Progenitor cell of endocrine pancreas (in vitro differentiated cells): Measurements from ENCODE around the gene ZNF564. TPM values are rescaled to one million over a fixed set of nuclear protein-coding genes. Genes with fewer than 3 reads are reported as not detected.
A peak's percentile ranks its signal among the peaks of the same experiment; 100 is the strongest.

ENCODE experiments used
- DNase-seq: peaks from one replicate; pipeline ENCODE4 v3.0.0; 2021; ENCODE audit warnings: low spot score; ENCODE audit not compliant: unreplicated experiment
- H3K27ac Mint-ChIP-seq: 2 replicates; pipeline ENCODE4 v1.8.0; 2021; ENCODE audit warnings: mild to moderate bottlenecking, moderate library complexity, mixed read lengths
- H3K27me3 Mint-ChIP-seq: 2 replicates; pipeline ENCODE4 v1.8.0; 2021; ENCODE audit warnings: mixed read lengths
- H3K36me3 Mint-ChIP-seq: 2 replicates; pipeline ENCODE4 v1.8.0; 2022; ENCODE audit warnings: mixed read lengths; ENCODE audit not compliant: insufficient read depth
- H3K4me1 Mint-ChIP-seq: 2 replicates; pipeline ENCODE4 v1.8.0; 2021; ENCODE audit warnings: low read depth, mixed read lengths
- H3K4me3 Mint-ChIP-seq: 2 replicates; pipeline ENCODE4 v1.8.0; 2021; ENCODE audit warnings: low read depth, mild to moderate bottlenecking, moderate library complexity, mixed read lengths
- H3K9me3 Mint-ChIP-seq: 2 replicates; pipeline ENCODE4 v1.8.0; 2021; ENCODE audit warnings: low read depth, mixed read lengths
- total RNA-seq: library from RNA; stranded (reverse); gene quantifications from 2 replicates; pipeline ENCODE4 v1.2.1, GENCODE V29; 2021
- TF ChIP-seq, protein P1 (sequence below): fragments of 200-600 bp; sonication (generic); IDR thresholded peaks from one replicate; pipeline ENCODE4 v1.5.0; 2021; ENCODE audit warnings: antibody characterized with exemption, mild to moderate bottlenecking; ENCODE audit not compliant: unreplicated experiment

Gene ZNF564
- total RNA-seq, 1 donor from 2014 or later: 23.1 TPM

DNA sequence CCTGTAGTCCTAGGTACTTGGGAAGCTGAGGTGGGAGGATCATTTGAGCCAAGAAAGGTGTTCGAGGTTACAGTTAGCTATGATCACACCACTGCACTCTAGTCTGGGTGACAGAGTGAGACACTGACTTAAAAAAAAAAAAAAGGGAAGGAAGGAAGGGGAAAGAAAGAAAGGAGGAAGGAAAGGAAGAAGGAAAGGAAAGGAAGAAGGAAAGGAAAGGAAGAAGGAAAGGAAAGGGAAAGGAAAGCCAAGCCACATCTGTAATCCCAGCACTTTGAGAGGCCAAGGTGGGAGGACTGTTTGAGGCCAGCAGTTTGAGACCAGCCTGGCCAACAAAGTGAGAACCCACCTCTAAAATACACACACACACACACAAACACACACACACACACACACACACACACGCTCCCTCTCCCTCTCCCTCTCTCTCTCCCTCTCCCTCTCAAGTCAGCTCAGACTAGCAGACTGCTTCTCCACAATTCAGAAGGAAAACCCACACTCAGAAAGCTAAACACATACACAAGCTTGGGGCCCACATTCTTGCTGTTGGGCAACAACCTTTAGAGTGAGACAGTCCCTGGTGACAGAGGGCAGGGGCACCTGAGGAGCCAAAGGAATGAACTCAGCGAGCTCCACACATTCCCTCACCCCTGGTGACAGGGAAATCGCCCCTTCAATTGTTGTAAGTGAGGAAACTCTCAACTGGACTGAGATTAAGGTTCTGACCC lies 69.3 kb downstream of the ZNF564 start:
- Mint-ChIP-seq H3K4me1 (peaks cover 22% of the 10 kb centered on the region), H3K27ac (peak overlapping the region; percentile 76)
- TF ChIP-seq, protein P1, sequence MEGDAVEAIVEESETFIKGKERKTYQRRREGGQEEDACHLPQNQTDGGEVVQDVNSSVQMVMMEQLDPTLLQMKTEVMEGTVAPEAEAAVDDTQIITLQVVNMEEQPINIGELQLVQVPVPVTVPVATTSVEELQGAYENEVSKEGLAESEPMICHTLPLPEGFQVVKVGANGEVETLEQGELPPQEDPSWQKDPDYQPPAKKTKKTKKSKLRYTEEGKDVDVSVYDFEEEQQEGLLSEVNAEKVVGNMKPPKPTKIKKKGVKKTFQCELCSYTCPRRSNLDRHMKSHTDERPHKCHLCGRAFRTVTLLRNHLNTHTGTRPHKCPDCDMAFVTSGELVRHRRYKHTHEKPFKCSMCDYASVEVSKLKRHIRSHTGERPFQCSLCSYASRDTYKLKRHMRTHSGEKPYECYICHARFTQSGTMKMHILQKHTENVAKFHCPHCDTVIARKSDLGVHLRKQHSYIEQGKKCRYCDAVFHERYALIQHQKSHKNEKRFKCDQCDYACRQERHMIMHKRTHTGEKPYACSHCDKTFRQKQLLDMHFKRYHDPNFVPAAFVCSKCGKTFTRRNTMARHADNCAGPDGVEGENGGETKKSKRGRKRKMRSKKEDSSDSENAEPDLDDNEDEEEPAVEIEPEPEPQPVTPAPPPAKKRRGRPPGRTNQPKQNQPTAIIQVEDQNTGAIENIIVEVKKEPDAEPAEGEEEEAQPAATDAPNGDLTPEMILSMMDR: no peak

DNA sequence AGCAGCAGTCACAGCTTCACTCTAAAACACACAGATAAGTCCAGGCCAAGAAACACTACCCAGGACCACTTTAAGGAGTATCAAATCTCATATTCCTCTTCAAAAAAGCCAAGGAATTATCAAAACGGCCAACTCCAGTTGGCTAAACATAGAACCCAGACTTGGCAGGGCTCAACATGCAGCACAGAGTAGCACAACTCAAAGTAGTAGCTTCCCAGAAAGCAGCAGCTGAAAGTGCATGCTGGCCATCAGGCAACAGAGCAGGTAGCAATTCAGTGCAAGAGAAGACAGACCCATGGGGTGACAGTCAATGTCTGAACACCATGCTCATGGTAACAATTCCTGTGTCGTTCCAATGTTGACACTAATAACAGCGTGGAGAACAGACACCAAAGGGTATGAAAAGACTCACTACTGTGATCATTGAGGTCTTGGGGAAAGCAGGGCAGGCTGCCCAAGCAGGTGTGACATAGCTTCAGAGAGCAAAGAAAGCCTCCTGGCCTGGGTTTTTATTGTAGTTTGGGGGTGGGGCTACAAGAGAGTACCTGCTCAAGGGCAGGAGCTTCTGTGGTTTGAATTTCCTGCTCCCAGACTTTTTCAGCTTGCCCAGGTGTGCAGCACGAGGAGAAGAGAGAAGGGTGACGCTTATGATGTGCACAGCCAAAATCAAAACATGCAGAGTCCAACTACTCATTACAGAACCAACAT lies 72.9 kb downstream of the ZNF564 start:
- peaks cover 14% of the 10 kb centered on the region for H3K9me3 Mint-ChIP-seq
- H3K36me3 Mint-ChIP-seq: peaks cover 20% of the 10 kb centered on the region
- DNase-seq: no peak
- H3K27ac Mint-ChIP-seq: no peak overlapping the region
- no peaks in the 10 kb centered on the region for H3K27me3 Mint-ChIP-seq
- TF ChIP-seq, protein P1: no peak
- peaks cover 11% of the 10 kb centered on the region for H3K4me1 Mint-ChIP-seq
- H3K4me3 Mint-ChIP-seq: no peak overlapping the region

More for the DNA sequence above, 69.3 kb downstream of the ZNF564 start:
- no peaks in the 10 kb centered on the region for H3K9me3 Mint-ChIP-seq
- H3K4me3 Mint-ChIP-seq: no peak overlapping the region
- DNase-seq: no peak
- peaks cover 2% of the 10 kb centered on the region for H3K36me3 Mint-ChIP-seq
- no peaks in the 10 kb centered on the region for H3K27me3 Mint-ChIP-seq

Other genes starting within 250 kb of the ZNF564 start
- 1.6 and 2.0 TPM in 2 replicates for gene ZNF563, start 217.8 kb downstream of the ZNF564 start, total RNA-seq
- gene ZNF442, start 185.8 kb downstream of the ZNF564 start, total RNA-seq: 4.1 and 5.4 TPM in 2 replicates
- gene ZNF799, start 150.2 kb downstream of the ZNF564 start, total RNA-seq: 8.5 and 9.0 TPM in 2 replicates
- gene ZNF443, start 110.5 kb downstream of the ZNF564 start, total RNA-seq: 13.8 and 14.2 TPM in 2 replicates
- 5.8 and 9.1 TPM in 2 replicates for gene ZNF709, start 66.7 kb downstream of the ZNF564 start, total RNA-seq
- gene ZNF490, start 59.3 kb upstream of the ZNF564 start, total RNA-seq: 12.7 and 15.1 TPM in 2 replicates
- 22.3 and 24.3 TPM in 2 replicates for gene ZNF791, start 59.4 kb upstream of the ZNF564 start, total RNA-seq
- 115 and 120 TPM in 2 replicates for gene MAN2B1, start 115.3 kb upstream of the ZNF564 start, total RNA-seq
- 16.3 and 17.2 TPM in 2 replicates for gene WDR83, start 115.3 kb upstream of the ZNF564 start, total RNA-seq
- gene DHPS, start 130.4 kb upstream of the ZNF564 start, total RNA-seq: 92.0 and 106 TPM in 2 replicates
- gene GNG14, start 136.5 kb upstream of the ZNF564 start, total RNA-seq: not detected in 2 replicates
- gene FBXW9, start 145.1 kb upstream of the ZNF564 start, total RNA-seq: 14.6 and 15.1 TPM in 2 replicates
- gene TNPO2, start 172.4 kb upstream of the ZNF564 start, total RNA-seq: 109 and 113 TPM in 2 replicates
- gene TRIR, start 183.2 kb upstream of the ZNF564 start, total RNA-seq: 171 and 180 TPM in 2 replicates
- gene GET3, start 186.0 kb upstream of the ZNF564 start, total RNA-seq: 59.8 and 66.0 TPM in 2 replicates
- not detected in 2 replicates for gene BEST2, start 200.3 kb upstream of the ZNF564 start, total RNA-seq
- 115 TPM in 2 replicates for gene HOOK2, start 224.1 kb upstream of the ZNF564 start, total RNA-seq
- 5.7 and 6.0 TPM in 2 replicates for gene JUNB, start 240.0 kb upstream of the ZNF564 start, total RNA-seq